MCF 10A (cell line): ENCODE measurements around the gene PKD2L1. TPM values are rescaled to one million over a fixed set of nuclear protein-coding genes. Genes with fewer than 3 reads are reported as not detected.

Source experiments
- BruUV-seq: library from RNA; stranded (reverse); fragments of 400-500 nt; replicated peaks from 2 replicates; lab custom pipeline; 2021; lab: Mats Ljungman, UMichigan
- CTCF ChIA-PET: fragments of 300-600 bp; sonication (Branson Sonifier 250); formaldehyde crosslinking; extraction: SDS; loops from one replicate; lab custom pipeline; 2021; ENCODE audit warnings: antibody characterized with exemption, inconsistent platforms; lab: Yijun Ruan, JAX
- POLR2A ChIA-PET: fragments of 300-600, 350-650 bp; sonication (Branson Sonifier 250); formaldehyde crosslinking; extraction: SDS; loops from one replicate; lab custom pipeline; 2020; ENCODE audit warnings: antibody characterized with exemption, inconsistent platforms; lab: Yijun Ruan, JAX
- DNase-seq: peaks from one replicate; pipeline ENCODE4 v3.0.0-alpha.2; 2018; ENCODE audit not compliant: unreplicated experiment
- H3K27ac Mint-ChIP-seq: one replicate; pipeline ENCODE4 v1.8.0; 2022; ENCODE audit warnings: mild to moderate bottlenecking, low read depth, mixed read lengths; ENCODE audit not compliant: unreplicated experiment
- H3K27me3 Mint-ChIP-seq: one replicate; pipeline ENCODE4 v1.8.0; 2022; ENCODE audit warnings: mixed read lengths; ENCODE audit not compliant: insufficient read depth, unreplicated experiment
- H3K36me3 Mint-ChIP-seq: one replicate; pipeline ENCODE4 v1.8.0; 2022; ENCODE audit warnings: mild to moderate bottlenecking, moderate library complexity, mixed read lengths; ENCODE audit not compliant: insufficient read depth, unreplicated experiment
- H3K4me1 Mint-ChIP-seq: one replicate; pipeline ENCODE4 v1.8.0; 2022; ENCODE audit warnings: mixed read lengths; ENCODE audit not compliant: insufficient read depth, unreplicated experiment
- H3K4me3 Mint-ChIP-seq: one replicate; pipeline ENCODE4 v1.8.0; 2022; ENCODE audit warnings: mild to moderate bottlenecking, moderate library complexity, mixed read lengths; ENCODE audit not compliant: unreplicated experiment
- H3K9me3 Mint-ChIP-seq: one replicate; pipeline ENCODE4 v1.8.0; 2022; ENCODE audit warnings: mixed read lengths; ENCODE audit not compliant: unreplicated experiment
- intact Hi-C: fragments of 100-400 bp; cut with micrococcal nuclease; formaldehyde crosslinking; loops from 2 replicates; pipeline ENCODE4 v1.14.1; 2022
- total RNA-seq: library from RNA; stranded (reverse); gene quantifications from 2 replicates; pipeline ENCODE4 v1.2.3, GENCODE V29; 2022
- TF ChIP-seq, protein P1 (sequence below): fragments of 200-600 bp; IDR thresholded peaks from one replicate; pipeline ENCODE4 v1.8.0; 2022; ENCODE audit warnings: antibody characterized with exemption, mild to moderate bottlenecking; ENCODE audit not compliant: unreplicated experiment

PKD2L1 gene
- total RNA-seq, 1 experiment from 2014 or later = not detected

DNA sequence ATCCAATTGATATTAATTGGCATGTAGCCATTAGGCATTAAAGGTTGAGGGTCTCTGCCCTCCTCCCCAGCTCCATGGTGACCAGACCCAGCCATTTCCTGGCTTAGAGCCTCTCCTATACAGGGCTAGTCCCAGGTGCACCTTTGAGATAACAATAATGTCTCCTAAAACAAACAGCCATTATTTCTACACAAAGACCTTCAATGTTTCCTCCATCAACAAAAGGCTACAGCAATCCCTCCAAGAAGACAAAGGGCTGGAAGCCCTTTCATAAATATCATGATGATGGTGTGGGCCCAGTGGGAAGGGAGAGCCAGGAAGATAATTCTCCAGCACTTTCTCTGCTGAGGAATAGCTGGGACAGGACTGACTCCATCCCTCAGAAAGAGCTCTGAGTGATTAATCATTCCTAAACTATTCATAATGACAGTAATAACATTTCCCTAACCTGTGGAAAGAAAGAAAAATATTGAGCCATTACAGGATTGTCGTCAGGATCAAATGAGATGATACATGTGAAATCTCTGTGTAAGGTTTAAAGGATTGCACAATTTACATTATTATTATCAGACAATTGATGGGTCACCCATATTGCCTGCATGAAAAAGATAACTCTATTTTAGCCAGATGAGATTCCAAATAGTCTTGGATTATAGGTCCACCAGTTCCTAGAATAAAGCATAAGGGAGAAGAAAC lies 10.2 kb downstream of the PKD2L1 start:
- POLR2A ChIA-PET = interaction anchor here (0.7 kb wide), 1 partner anchor 26 kb away, joined by 4 read pairs; no protein-coding TSS in a partner anchor
- Mint-ChIP-seq H3K27me3 (peaks cover 8% of the 10 kb centered on the region), H3K4me3 (no peak overlapping the region), H3K4me1 (no peaks in the 10 kb centered on the region), H3K36me3 (no peaks in the 10 kb centered on the region), H3K27ac (no peak overlapping the region), H3K9me3 (no peaks in the 10 kb centered on the region)
- intact Hi-C loops = no loop called here
- no peak for DNase-seq
- no TSS peak for BruUV-seq
- TF ChIP-seq, protein P1, sequence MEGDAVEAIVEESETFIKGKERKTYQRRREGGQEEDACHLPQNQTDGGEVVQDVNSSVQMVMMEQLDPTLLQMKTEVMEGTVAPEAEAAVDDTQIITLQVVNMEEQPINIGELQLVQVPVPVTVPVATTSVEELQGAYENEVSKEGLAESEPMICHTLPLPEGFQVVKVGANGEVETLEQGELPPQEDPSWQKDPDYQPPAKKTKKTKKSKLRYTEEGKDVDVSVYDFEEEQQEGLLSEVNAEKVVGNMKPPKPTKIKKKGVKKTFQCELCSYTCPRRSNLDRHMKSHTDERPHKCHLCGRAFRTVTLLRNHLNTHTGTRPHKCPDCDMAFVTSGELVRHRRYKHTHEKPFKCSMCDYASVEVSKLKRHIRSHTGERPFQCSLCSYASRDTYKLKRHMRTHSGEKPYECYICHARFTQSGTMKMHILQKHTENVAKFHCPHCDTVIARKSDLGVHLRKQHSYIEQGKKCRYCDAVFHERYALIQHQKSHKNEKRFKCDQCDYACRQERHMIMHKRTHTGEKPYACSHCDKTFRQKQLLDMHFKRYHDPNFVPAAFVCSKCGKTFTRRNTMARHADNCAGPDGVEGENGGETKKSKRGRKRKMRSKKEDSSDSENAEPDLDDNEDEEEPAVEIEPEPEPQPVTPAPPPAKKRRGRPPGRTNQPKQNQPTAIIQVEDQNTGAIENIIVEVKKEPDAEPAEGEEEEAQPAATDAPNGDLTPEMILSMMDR = no peak
- CTCF ChIA-PET = no interaction called here

DNA sequence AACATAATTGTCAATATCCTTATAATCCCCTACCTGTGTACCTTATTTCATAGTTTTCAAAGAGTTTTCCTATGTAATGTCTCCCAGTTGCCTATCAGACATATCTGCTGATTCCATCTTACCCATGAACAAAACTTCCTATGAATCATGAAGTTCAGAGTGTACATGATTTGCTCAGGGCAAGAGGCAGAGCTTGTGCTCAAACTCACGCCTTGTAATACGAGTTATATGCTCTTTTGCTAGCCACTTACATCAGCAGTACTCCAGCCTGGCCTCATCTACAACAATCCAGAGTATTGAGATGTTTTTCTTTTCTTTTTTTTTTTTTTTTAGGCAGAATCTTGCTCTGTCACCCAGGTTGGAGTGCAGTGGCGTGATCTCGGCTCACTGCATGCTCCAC lies 11.8 kb downstream of the PKD2L1 start:
- no peak for DNase-seq
- H3K4me3 Mint-ChIP-seq = no peak overlapping the region
- BruUV-seq = no TSS peak
- peaks cover 15% of the 10 kb centered on the region for H3K27me3 Mint-ChIP-seq
- no peaks in the 10 kb centered on the region for H3K9me3 Mint-ChIP-seq
- H3K36me3 Mint-ChIP-seq = no peaks in the 10 kb centered on the region
- H3K27ac Mint-ChIP-seq = no peak overlapping the region
- CTCF ChIA-PET = interaction anchor here (0.6 to 1.9 kb wide), 2 partner anchors 13 to 15 kb away, joined by 3 to 5 read pairs; no protein-coding TSS in a partner anchor
- TF ChIP-seq, protein P1 = no peak
- intact Hi-C loops = no loop called here
- H3K4me1 Mint-ChIP-seq = no peaks in the 10 kb centered on the region
- POLR2A ChIA-PET = interaction anchor here (0.6 kb wide), 1 partner anchor 340 kb away, joined by 3 read pairs; no protein-coding TSS in a partner anchor

DNA sequence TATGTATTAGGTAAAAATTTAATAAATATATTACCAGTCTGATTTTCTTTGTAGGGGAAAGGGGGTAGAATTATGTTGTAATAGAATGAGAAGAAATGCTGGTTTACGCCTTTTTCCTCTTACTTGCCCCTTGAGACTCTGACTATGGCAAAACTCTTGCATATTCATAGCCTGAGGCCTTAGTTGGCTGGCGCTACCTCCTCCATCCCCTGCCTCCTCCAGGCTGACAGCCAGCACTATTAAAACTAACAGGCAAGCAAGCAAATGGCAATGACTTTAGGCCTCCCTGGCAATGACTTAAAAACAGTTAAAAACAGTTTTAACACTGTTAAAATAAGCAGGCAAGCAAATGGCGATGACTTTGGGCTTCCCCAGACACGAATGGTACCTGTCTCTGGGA lies 14.4 kb downstream of the PKD2L1 start:
- no peaks in the 10 kb centered on the region for H3K4me1 Mint-ChIP-seq
- CTCF ChIA-PET = interaction anchor here (1.1 to 1.2 kb wide), 2 partner anchors 26 to 154 kb away, joined by 3 read pairs; no protein-coding TSS in a partner anchor
- no peaks in the 10 kb centered on the region for H3K9me3 Mint-ChIP-seq
- no TSS peak for BruUV-seq
- no peak for DNase-seq
- peaks cover 41% of the 10 kb centered on the region for H3K27me3 Mint-ChIP-seq
- TF ChIP-seq, protein P1 = no peak
- H3K36me3 Mint-ChIP-seq = no peaks in the 10 kb centered on the region
- no peak overlapping the region for H3K4me3 Mint-ChIP-seq
- no peak overlapping the region for H3K27ac Mint-ChIP-seq
- intact Hi-C loops = no loop called here
- POLR2A ChIA-PET = no interaction called here

DNA sequence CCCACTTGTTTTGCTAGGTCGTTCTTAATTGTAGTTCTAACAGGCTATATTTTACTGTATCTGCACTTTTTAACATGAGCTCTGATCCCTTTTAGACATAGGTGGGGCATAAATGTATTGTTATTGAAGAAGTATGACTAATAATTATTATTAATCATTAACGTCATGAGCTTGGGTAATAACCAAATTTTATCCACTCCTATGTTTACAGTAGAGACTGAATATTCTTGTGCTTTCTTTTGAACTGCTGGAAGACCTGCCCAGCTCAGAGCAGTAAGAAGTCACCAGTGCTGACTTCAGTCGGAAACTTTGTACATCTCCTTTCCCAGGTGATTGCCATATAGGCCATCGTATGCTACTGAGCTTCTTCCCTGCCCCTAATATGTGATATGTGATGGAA lies 18.7 kb downstream of the PKD2L1 start:
- no peaks in the 10 kb centered on the region for H3K4me1 Mint-ChIP-seq
- ChIA-PET CTCF (interaction anchor here (1.0 to 1.6 kb wide), 5 partner anchors 9 to 207 kb away, joined by 3 to 7 read pairs (median 3); no protein-coding TSS in a partner anchor), POLR2A (interaction anchor here (0.9 kb wide), 1 partner anchor 25 kb away, joined by 3 read pairs; the partner anchor contains the start of gene BLOC1S2)
- H3K27ac Mint-ChIP-seq = no peak overlapping the region
- no TSS peak for BruUV-seq
- H3K27me3 Mint-ChIP-seq = peaks cover 52% of the 10 kb centered on the region
- DNase-seq = no peak
- intact Hi-C loops = no loop called here
- no peaks in the 10 kb centered on the region for H3K36me3 Mint-ChIP-seq
- H3K9me3 Mint-ChIP-seq = no peaks in the 10 kb centered on the region
- H3K4me3 Mint-ChIP-seq = no peak overlapping the region
- TF ChIP-seq, protein P1 = no peak
